Hepatic stellate cell (primary cell): Measurements from ENCODE around the gene EHMT2.

Experiments used
- DNase-seq: peaks from one replicate; pipeline ENCODE4 v3.0.0; 2011; ENCODE audit warnings: low spot score

The EHMT2 gene

GRCh38 chr6:31888276-31889258, 8.9 kb downstream of the EHMT2 start:
- peak; percentile 45 for DNase-seq

- DNase-seq: no peak
Measured at GRCh38 chr6:31887173-31888007, 10.1 kb downstream of the EHMT2 start.

- DNase-seq: no peak
Measured at GRCh38 chr6:31886541-31886991, 10.9 kb downstream of the EHMT2 start.

- DNase-seq: no peak
Measured at GRCh38 chr6:31884528-31885035, 12.9 kb downstream of the EHMT2 start.

GRCh38 chr6:31883676-31884075, 13.8 kb downstream of the EHMT2 start:
- DNase-seq: no peak

GRCh38 chr6:31882344-31882743, 15.2 kb downstream of the EHMT2 start:
- DNase-seq: peak; percentile 75

- no peak for DNase-seq
Measured at GRCh38 chr6:31881136-31881859, 16.2 kb downstream of the EHMT2 start.

- DNase-seq: no peak
Measured at GRCh38 chr6:31880616-31881015, 16.9 kb downstream of the EHMT2 start.

GRCh38 chr6:31879901-31880300, 17.6 kb downstream of the EHMT2 start:
- DNase-seq: no peak

GRCh38 chr6:31879143-31879542, 18.4 kb downstream of the EHMT2 start:
- DNase-seq: no peak

- DNase-seq: no peak
Measured at GRCh38 chr6:31878726-31879125, 18.8 kb downstream of the EHMT2 start, which contains the start of gene SLC44A4. TSS of gene SLC44A4 (minus strand) at chr6:31878997. CDS start at chr6:31878980, 17 bp downstream.

- DNase-seq: no peak
Measured at GRCh38 chr6:31878222-31878621, 19.3 kb downstream of the EHMT2 start.

GRCh38 chr6:31877651-31878161, 19.8 kb downstream of the EHMT2 start:
- no peak for DNase-seq

- no peak for DNase-seq
Measured at GRCh38 chr6:31877125-31877650, 20.3 kb downstream of the EHMT2 start.

- DNase-seq: no peak
Measured at GRCh38 chr6:31876357-31876756, 21.1 kb downstream of the EHMT2 start.

GRCh38 chr6:31875877-31876276, 21.6 kb downstream of the EHMT2 start:
- DNase-seq: no peak

GRCh38 chr6:31874836-31875572, 22.5 kb downstream of the EHMT2 start:
- no peak for DNase-seq

GRCh38 chr6:31874084-31874670, 23.3 kb downstream of the EHMT2 start:
- no peak for DNase-seq

- DNase-seq: peak; percentile 62
Measured at GRCh38 chr6:31871046-31871659, 26.3 kb downstream of the EHMT2 start.
